GM19239 (cell line): Measurements from ENCODE around the gene RNF186.
"Not testable (repeated sequence)": the region's sequence is repeated elsewhere in the genome, so short reads cannot be mapped to it uniquely, and the experiment has no call there.

Experiments used
- DNase-seq: peaks from one replicate; pipeline ENCODE4 v3.0.0; 2011; ENCODE audit warnings: low spot score; ENCODE audit not compliant: insufficient read length
- FAIRE-seq: peaks from 2 replicates; lab custom pipeline; 2011; peaks lifted over from hg19 to GRCh38; lab: Jason Lieb, UNC

Gene RNF186

GRCh38 chr1:19828546-19828945 is 13.5 kb upstream of the RNF186 start:
- no peak for DNase-seq
- no peak for FAIRE-seq

- FAIRE-seq (no peak), DNase-seq (no peak)
Observed at GRCh38 chr1:19825298-19825697, 10.2 kb upstream of the RNF186 start.

- FAIRE-seq (no peak), DNase-seq (no peak)
Observed at GRCh38 chr1:19824541-19824940, 9.5 kb upstream of the RNF186 start.

DNA sequence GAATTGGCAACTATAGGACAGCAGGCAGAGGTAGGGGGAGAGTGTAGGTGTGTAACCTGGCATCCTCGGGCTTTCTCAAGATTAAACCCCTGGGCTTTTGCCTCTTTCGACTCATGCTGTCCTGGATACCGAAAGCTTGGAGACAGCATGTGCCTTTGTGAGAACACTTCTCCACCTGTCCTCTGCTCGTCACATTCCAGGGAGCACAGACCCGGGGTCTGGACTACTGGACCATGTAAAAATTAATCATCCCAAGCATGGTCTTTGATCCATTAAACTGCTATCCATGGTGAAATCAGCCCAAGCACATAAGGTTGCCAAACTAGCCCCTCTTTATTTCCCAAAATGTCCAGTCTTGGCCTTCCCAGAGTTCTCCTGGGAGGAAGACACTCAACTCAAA is 9.0 kb upstream of the RNF186 start:
- DNase-seq (no peak), FAIRE-seq (no peak)

GRCh38 chr1:19819701-19820100 is 4.6 kb upstream of the RNF186 start:
- no peak for FAIRE-seq
- DNase-seq = no peak

- DNase-seq (no peak), FAIRE-seq (no peak)
Observed at GRCh38 chr1:19818324-19818723, 3.2 kb upstream of the RNF186 start.

DNA sequence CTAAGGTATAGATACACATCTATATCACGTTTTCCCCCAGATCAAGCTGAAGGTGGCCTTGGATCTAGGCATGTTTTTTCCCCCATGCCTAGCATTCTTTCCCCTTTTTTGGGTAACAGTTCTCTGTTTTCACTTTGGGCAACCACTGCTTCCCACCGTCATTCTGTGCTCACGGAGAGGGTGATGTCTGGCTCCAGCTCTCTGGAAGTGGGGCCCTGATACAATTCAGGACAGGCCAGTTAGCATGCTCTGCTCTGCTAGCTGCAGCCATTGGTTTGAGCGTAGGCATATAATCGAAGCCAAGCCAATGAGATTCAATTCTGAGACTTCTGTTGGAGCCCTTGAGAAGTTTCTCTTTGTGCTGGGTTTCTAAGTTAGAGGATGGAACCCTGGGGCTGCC is 2.1 kb upstream of the RNF186 start:
- no peak for DNase-seq
- FAIRE-seq = no peak

DNA sequence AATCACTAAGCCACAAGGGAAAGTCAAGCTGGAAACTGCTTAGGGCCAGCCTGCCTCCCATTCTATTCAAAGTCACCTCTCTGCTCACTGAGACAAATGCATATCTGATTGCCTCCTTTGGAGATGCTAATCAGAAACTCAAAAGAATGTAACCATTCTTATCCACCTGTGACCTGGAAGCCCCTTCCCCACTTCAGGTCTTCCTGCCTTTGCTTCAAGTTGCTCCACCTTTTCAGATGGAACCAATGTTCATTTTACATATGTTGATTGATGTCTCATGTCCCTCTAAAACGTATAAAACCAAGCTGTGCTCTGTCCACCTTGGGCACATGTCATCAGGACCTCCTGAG is 1.6 kb upstream of the RNF186 start:
- DNase-seq, FAIRE-seq: not testable (repeated sequence)

DNA sequence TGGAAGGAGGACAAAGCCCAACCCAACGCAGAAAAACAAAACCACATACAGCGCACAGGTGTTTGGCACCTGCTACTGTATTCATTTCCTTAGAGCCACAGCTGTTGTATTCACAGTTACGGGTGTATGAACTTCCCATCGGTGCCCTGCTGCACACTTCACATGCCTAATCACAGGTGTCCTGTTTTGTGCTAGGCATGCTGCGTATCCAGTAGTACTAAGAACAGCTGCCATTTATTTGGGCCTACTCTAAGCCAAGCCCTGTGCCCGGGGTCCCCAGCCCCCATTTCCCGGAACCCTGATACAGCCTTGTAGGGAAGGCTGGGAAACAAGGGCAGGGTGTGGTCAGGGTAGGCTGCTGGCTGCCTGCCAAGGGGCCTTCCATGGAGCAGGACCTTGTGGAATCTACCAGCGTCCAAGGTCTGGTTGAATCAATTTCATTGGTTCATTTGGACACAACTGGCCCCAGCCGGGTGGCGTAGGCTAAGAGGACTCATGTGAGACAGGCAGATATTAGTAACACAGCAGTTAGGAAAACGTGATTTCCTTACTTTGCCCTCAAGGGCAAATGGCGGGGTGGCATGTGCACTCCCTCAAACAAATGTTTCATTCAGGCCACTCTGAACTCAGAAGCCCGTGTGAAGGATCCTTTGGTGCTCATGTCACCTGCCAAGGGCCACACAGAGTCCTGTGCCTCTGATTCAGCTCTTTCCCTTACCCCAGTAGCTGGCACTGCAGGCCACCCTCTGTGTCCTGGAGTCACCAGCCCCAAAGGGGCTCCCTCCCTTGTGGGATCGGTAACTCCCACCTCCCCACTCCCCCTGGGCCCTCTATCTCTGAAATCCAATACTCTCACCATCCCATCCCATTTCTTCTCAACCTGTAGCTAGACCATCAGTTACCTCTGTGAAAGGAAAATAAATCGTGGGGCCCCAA is 986 bp upstream of the RNF186 start:
- DNase-seq (no peak), FAIRE-seq (no peak)

GRCh38 chr1:19814244-19814661 is 830 bp downstream of the RNF186 start:
- FAIRE-seq = no peak
- DNase-seq = no peak

GRCh38 chr1:19813643-19813960 is 1.5 kb downstream of the RNF186 start:
- DNase-seq = no peak
- FAIRE-seq = no peak

DNA sequence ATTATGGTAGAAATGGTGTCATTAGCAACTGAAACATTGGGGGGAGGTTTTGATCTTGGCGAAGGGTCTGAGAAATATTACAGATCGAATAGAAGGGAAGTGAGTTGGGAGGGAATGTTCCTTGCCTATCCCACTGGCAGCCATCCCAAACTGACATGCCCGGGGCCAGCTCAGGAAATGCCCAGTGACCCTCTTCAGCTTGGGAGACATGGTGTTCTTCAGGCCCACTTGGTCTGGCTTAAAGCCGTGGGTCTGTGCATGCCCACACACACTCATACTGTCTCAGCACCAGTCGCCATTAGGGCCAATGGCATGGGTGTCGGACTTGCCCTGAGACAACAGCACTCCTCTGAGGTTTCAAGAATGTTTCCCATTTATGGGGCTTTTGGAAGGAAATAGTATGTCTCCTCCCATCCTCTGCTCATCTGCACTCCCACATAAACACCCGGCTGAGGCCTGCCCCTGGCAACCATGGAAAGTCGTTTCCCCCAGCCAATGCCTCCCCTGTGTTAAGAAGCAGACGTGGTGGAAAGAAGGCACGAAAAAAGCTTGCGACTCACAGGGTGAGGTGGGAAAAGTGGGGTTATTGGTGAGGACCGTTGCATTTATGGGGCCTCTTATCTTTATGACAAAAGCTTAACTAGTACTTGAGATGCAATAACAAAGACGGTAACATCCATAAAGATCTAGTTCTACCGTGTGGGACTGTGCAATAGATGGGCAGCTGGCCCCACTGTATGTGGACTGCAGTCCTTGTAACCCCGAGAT is 2.0 kb downstream of the RNF186 start:
- DNase-seq (no peak), FAIRE-seq (no peak)

DNA sequence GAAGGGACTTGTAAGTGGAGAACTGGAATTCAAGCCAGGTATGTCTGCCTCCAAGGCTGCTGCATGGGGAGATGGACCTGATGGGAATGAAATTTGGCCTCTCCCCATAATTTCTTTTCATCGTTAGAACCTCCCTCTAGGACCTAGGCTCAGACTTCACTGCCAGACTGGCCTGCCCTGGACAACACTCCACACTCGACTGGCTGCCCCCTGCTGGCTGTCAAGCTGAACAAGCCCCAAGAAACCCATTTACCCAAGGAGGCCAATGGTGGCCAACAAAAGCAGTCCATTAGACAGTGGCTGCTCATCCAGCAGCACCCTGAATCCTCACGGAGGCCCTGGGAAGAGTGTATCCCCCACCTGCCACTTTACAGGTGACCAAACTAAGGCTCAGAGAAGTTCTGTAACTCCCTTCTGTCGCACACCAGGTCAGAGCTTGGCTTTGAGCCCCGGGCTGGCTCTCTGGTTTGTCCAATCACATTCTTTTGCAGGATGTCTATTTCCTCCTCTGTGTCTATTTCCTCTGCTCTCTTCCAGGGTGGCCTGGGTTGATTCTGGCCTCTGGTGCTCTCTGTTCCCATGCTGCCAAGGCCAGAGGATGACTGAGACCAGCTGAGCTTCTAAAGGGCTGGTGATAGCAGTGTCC is 3.8 kb downstream of the RNF186 start:
- DNase-seq (peak; percentile 72), FAIRE-seq (peak; percentile 80)

- no peak for FAIRE-seq
- DNase-seq = no peak
Observed at GRCh38 chr1:19809044-19809750, 5.9 kb downstream of the RNF186 start.

DNA sequence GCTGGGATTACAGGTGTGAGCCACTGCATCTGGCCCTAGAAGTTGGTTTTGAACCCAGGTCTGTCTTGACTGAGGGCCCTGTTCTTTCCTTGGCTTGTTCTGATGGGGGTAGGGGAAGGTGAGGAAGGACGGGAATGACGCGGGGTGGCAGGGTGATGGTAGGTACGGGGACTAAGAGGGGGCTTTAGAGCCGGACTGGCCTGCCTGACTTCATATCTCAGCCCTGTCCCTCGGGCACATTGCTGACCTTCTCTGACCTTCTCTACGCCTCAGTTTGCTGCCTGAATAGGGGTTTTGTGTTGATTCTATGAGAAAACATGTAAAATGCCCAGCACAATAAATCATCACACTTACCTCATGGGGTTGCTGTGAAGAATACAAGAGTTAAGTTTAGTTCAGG is 6.7 kb downstream of the RNF186 start:
- DNase-seq (no peak), FAIRE-seq (no peak)

- DNase-seq (no peak), FAIRE-seq (no peak)
Observed at GRCh38 chr1:19804831-19805251, 10.2 kb downstream of the RNF186 start.

DNA sequence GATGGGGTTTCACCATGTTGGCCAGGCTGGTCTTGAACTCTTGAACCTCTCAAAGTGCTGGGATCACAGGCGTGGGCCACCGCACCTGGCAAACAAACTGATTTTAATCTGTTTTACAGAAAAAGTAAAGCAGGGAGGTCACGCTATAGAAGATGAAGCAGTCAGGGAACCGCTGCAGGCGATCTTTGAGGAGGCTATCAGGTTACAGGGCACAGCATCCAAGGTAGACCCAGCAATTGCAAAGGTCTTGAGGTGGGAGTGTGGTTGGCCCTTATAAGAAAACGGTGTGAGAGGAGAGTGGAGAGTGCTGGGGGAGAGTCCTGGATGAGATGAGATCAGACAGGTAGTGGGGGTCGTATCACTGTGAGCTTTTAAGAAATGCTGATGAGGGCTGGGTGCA is 12.8 kb downstream of the RNF186 start:
- DNase-seq = no peak
- no peak for FAIRE-seq

DNA sequence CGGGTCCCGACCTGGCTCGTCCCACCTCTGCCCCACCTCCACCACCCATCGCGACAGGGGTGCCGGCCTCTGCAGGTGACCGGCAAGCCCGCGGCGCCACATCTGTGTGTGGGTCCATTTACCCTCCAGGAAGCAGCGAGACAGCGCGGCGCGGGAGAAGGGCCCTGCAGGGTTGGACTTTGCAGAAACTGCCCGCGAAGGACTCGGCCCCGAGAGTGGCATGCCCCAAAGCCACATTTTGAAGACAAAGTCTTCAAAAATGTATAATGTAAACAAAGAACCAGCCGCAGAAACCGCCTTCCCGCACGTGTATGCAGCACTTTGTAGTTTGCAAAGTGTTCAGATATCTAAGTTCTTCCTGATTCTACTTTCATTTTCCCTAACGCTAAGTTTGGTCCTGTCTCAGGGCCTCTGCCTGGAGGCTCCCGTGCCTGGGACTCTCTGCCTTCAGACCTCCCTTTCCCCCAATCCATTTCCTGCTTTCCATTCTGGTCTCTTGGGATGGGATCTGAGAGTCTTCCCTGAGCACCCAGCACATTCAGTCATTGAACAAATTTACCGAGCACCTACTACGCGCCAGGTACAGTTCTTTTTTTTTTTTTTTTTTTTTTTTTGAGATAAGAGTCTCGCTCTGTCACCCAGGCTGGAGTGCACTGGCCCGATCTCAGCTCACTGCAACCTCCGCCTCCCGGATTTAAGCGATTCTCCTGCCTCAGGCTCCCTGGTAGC is 14.8 kb downstream of the RNF186 start:
- FAIRE-seq (peak; percentile 92), DNase-seq (peak; percentile 64)

DNA sequence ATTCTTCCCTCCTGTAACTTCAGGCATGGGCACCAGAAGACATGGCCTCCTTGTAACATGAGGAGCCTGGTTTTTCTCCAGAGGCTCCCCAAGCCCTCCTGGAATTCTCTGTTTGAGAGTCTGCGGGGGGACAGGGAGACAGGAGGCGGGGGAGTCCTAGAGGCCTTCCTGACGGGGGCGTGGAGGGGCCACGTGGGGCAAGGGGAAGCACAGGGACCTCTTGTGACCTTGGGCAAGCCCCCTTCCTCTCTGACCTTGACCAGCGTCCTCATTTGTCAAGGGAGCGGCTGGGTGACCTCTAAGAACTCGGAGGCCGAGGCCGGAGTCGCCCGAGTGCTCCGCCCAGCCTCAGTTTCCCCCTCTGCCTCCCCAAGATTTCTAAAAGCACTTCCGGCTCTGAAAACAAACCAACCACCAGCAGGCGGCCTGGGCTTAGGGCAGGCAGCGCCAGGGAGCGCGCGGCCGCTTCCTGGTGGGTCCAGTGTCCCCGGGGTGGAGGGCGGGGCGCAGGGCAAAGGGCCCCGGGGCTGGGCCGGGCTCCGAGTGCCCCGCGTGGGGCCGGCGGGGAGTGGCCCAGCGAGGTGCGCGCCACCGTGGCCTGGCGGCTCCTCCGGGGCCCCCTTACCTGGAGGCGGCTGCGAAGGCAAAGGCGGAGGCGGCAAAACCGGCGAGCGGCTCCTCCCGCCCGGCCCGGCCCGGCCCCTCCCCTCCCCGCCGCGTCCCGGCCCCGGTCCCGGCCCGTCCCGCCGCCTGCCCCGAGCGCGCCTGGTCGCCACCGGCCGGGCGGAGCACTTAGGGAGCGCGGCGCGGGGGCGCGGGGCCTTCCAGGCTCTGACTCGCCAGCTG is 15.6 kb downstream of the RNF186 start, which contains the start of gene TMCO4:
TSS of gene TMCO4 (minus strand) at position 687 of the 846 bp plus-strand sequence. CDS start 19,158 bp downstream, outside the sequence.
- DNase-seq (peak; percentile 70), FAIRE-seq (no peak)
